Measurements from ENCODE around the gene GRID2.

Gene GRID2

GRCh38 chr4:92279296-92279695, 24.5 kb upstream of the GRID2 start:
- TF ChIP-seq, protein P1, sequence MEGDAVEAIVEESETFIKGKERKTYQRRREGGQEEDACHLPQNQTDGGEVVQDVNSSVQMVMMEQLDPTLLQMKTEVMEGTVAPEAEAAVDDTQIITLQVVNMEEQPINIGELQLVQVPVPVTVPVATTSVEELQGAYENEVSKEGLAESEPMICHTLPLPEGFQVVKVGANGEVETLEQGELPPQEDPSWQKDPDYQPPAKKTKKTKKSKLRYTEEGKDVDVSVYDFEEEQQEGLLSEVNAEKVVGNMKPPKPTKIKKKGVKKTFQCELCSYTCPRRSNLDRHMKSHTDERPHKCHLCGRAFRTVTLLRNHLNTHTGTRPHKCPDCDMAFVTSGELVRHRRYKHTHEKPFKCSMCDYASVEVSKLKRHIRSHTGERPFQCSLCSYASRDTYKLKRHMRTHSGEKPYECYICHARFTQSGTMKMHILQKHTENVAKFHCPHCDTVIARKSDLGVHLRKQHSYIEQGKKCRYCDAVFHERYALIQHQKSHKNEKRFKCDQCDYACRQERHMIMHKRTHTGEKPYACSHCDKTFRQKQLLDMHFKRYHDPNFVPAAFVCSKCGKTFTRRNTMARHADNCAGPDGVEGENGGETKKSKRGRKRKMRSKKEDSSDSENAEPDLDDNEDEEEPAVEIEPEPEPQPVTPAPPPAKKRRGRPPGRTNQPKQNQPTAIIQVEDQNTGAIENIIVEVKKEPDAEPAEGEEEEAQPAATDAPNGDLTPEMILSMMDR (IDR thresholded peaks at IDR 0.05) = no peak

GRCh38 chr4:92299152-92299551, 4.6 kb upstream of the GRID2 start:
- TF ChIP-seq, protein P1 (IDR thresholded peaks at IDR 0.05) = peak; percentile 39; the same call in 1 of the 2 replicates

- TF ChIP-seq, protein P1 (IDR thresholded peaks at IDR 0.05) = no peak
Measured at GRCh38 chr4:92304121-92304520, 355 bp downstream of the GRID2 start.

DNA sequence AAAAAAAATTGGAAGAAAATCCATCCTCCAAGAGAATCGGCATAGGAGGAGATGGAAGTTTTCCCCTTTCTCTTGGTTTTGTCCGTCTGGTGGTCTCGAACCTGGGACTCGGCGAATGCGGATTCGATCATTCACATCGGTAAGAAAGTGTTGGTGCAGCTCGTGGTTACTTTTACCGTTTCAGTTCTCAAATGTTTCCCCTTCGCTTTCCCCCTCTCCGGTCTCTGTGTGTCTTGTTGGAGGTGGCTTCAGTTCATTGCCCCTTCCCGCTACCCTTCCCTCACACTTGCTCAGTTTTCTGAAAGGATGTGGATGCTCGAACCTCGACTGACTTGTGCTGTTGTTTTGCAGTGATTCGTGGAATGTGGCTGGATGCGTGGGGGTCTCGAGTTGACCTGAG, 840 bp downstream of the GRID2 start:
- TF ChIP-seq, protein P1 (IDR thresholded peaks at IDR 0.05) = no peak

DNA sequence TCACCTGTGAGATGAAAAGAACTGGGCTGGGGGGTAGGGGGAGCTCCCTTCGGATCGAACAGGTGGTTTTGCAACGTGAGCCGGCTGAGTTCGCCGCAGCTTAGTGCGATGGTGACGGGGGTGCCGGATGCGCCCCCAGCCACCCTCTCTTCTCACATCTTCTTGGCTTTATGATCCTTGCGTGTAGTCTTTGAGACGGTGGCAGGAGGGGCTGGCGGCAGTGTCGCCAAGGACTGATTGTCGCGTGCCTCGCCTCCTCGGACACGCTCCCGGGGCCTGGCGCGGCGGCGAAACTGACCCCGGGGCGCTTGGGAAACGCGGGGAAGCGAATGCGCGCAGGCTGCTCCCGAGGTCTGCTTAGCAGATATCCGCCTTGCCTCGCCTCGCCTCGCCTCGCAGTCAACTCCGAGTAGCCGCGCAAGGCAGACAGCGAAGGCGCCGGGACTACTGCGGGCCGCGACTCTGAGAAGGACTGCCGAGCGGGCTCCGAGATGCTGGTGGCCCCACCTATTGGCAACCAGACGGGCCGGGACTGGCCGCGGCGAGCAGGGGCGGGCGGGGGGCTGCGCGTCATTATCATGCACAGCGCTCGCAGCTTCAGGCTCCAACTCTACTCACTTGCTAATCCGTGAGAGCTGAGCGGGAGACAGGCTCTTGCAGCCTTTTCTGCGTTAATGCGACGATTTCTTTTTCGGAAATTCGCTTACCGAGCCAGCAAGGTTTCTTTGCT, 1.5 kb downstream of the GRID2 start:
- TF ChIP-seq, protein P1 (IDR thresholded peaks at IDR 0.05) = no peak

GRCh38 chr4:92305878-92306520, 2.2 kb downstream of the GRID2 start:
- TF ChIP-seq, protein P1 (IDR thresholded peaks at IDR 0.05) = no peak

GRCh38 chr4:92307181-92307580, 3.4 kb downstream of the GRID2 start:
- TF ChIP-seq, protein P1 (IDR thresholded peaks at IDR 0.05) = no peak

Measured in LNCAP (cell line).